AG08395 (cell line): ENCODE data around the gene ISLR.
"Not testable (repeated sequence)": the region's sequence is repeated elsewhere in the genome, so short reads cannot be mapped to it uniquely, and the experiment has no call there.

Source experiments
- DNase-seq: peaks from one replicate; pipeline ENCODE4 v3.0.0; 2012; ENCODE audit warnings: mixed read lengths, low spot score

Gene ISLR

DNA sequence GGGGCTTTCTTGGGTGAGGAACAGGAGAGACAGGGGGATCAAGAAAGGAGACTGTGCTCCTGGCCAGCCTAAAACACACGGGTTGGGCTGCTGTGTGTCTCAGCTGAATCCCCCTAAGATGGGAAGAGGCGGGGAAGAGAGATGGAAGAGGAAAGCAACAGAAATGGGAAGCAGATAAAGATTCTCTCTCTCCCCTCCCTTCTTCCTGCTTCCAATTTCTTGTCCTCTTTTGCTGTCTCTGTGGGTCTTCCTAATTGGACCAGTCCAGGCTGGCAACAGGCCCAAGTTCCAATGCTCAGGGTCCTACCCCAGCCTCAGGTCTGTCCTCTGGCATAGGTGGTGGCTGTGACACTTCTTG lies 36.0 kb upstream of the ISLR start:
- no peak for DNase-seq

DNA sequence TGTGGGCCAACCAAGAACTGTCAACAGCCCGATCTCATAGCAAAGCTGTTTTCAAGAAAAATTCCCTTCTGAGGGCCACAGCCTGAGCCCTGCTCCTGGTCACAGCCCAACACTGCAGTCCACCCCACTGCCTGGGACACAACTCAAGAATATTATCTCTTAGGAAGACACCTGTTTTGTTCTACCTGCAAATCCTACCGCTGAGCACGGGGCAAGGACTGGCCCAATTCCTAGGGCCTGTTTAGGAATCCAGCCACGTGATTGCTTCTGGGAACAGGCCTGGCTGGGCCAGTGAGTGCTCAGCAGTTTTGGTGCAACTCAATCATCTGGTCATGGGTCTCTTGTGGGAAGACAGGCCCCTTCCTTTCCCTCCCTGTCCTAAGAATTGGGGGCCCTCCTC lies 34.9 kb upstream of the ISLR start:
- DNase-seq = no peak

- no peak for DNase-seq
Measured at GRCh38 chr15:74141591-74141990, 31.9 kb upstream of the ISLR start.

DNA sequence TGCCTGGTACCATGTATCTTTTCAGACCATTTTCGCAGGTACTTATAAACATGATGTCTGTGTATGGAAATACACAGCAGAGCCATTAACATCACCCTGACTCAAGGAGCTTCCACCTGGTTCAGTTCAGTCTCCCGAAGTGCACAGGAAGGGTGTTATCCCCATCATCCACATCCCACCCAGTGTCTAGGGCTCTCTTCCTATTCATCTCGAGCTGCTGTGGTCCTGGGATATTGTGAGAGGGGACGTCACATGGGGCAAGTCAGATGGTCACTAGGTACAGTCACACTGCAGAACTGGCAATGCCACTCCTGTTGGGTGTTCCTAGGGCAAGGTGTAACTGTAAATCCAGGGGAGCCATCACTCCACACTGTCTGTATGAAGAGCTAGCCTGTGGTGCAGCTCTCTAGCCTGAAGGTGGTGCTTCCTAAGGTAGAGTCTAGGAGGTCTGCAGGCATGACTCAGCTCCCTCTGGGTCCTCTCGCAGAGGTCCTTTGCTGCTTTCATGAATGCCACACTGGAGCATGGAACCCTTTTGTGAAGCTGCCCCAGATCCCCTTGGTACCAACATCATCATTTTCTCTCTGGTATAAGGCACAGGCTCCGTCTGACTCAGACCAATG lies 29.2 kb upstream of the ISLR start:
- no peak for DNase-seq

GRCh38 chr15:74146277-74146800 lies 27.2 kb upstream of the ISLR start:
- no peak for DNase-seq

DNA sequence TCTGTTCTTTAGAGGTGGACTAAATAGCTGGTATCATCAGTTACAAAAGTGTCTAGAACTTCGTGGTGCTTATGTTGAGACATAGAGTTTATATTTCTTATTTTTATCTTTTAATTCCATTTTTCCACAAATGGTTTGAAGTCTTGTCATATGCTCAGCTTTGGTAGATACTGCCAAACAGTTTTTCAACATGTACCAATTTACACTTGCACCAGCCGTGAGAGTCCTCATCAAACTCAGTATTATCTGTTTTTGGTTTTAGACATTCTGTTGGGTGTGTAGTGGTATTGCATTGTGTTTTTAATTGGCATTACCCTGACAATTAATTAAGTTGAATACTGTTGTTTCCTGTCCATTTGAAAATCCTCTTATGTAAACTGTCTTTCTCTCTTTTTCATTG lies 26.5 kb upstream of the ISLR start:
- DNase-seq = no peak

DNA sequence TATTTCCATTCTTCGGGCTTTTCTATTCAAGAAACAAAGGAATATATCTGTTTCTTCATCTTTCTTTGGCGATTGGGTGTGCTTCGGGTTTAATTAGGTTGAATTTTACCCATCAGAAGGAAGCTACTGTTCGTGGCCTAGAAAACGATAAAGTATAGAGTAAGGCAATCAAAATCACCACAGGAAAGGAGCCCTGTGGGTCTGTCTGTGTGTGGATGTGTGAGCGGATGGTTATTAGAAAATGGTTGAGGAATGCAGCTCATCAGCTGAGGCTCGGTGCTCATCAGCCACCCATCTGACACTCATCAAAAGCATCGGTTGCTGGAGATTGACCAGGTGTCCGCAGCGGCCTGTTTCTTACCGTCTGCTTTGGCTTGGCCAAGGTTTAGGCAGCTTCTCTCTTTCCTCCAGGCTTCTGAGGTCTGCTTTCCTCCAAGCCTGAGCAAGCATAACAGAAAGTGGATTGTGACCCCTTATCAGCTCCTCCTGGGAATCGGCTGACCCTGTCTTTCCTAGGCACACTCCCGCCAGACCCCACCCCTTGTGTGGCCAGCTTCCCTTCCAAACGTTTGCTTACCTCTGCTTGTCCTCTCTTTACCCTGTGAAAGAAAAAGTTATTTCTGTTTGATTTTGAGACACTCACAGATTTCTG lies 17.6 kb upstream of the ISLR start:
- no peak for DNase-seq

DNA sequence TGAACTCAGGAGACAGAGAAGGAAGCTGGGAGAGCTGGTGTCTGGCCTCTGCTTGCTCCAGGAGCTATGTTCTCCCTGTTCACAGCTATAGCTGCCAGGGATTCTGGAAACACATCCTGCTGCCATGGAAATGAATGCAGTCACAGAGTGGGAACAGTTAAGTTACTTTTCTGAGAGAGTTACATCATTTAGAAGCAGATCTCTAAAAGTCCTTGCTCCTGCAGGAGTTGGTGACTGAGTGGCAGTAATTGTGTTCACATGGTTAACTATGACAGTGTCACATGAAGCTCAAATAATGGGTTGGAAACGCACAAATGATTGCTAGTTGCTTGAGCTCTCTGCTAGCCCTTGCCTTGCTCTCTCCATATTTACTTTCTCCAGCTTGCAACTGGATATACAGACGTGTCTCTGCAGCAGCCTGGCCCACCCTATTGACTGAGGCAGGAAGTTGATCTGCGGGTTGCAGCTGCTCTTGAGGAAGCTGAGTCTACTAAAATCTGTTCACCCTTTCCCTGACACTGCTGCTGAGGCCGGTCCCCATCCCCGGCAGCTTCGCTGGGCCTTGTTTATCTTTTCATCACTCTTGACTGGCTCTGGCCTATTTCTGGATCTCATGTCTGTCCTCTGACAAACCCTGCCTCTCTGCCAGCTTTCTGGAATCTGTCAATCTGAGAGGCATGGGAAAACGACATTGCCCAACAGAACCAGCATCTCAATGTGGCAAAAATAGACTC lies 16.7 kb upstream of the ISLR start:
- DNase-seq = peak; percentile 40

- no peak for DNase-seq
Measured at GRCh38 chr15:74157868-74158827, 15.4 kb upstream of the ISLR start.

- no peak for DNase-seq
Measured at GRCh38 chr15:74158855-74159650, 14.5 kb upstream of the ISLR start.

DNA sequence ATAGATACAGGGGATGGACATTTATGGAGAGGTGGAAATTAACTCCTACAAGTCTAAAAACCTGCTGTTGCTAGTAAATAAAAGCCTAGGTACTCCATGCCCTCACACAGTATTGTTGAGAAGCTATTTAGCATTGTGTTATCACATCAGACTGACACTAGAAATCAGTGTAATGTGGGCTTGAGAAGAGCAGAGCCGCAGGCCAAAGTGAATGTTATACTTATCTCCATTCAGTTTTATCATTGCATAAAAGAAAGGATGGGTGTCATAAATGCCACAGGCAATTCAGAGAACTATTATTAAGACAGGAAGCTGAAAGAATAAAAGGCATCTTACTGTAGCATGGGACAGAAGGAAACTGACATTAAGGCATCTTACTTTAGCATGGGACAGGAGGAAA lies 13.7 kb upstream of the ISLR start:
- DNase-seq = no peak

GRCh38 chr15:74160390-74160789 lies 13.1 kb upstream of the ISLR start:
- not testable (repeated sequence) for DNase-seq

GRCh38 chr15:74162195-74162536 lies 11.3 kb upstream of the ISLR start:
- DNase-seq = not testable (repeated sequence)

DNA sequence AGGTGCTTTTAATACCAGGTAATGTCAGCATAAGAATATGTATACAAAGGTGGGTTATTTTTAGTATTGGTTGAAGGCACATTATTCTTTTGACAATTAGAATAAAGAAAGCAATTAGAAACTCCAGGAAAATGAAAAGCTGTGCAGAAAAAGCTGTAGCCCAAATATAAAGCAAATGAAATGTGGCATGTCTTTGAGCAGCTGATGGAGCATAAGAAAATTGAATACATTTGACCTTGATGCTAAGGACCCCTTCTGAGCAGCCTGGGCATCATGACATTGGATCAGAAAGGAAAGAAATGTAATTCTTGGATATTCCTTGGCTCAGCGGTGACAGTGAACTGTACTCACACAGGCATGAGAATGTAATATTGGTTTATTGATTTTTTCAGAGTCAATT lies 8.0 kb upstream of the ISLR start:
- DNase-seq = no peak

DNA sequence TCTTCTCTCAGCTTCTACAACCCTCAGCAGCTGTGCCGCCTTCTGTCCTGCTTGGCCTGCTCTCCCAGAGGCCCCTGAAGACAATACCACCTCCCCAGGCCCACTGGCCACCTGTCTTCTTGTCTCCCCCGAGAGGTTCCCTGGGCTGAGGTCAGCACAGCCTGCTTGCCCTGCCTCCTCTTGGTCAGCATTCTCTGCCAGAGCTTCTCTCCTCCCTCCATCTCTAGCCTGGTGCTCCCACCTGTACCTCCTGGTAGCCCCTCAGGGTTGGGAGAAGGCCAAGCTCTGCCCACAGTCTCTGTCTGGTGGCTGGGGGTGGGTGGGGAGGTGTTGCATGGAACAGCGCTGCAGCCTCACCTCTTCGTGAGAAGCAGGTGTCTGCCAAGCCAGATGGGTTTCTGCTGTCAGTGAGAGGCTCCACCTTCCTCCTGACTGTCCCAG lies 5.6 kb upstream of the ISLR start:
- no peak for DNase-seq

DNA sequence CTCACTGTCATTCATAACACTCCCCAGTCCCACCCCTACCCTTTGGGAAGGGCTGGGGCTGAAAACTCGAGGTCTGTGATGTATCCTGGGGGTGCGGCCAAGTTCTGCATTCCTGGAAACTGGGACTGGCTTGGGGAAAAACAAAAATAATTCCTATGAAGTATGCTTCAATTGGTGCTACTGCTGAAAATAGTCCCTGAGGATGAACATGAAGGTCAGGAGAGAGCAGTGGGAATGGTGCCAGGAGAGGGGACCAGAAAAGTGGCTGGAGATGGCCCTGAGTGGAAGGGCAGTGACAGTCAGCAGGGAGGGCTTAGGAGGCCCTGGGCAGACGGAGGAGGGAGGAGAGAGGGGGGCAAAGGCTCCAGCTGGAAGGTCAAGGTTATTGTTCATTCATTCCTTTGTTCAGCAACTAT lies 4.8 kb upstream of the ISLR start:
- DNase-seq = no peak

DNA sequence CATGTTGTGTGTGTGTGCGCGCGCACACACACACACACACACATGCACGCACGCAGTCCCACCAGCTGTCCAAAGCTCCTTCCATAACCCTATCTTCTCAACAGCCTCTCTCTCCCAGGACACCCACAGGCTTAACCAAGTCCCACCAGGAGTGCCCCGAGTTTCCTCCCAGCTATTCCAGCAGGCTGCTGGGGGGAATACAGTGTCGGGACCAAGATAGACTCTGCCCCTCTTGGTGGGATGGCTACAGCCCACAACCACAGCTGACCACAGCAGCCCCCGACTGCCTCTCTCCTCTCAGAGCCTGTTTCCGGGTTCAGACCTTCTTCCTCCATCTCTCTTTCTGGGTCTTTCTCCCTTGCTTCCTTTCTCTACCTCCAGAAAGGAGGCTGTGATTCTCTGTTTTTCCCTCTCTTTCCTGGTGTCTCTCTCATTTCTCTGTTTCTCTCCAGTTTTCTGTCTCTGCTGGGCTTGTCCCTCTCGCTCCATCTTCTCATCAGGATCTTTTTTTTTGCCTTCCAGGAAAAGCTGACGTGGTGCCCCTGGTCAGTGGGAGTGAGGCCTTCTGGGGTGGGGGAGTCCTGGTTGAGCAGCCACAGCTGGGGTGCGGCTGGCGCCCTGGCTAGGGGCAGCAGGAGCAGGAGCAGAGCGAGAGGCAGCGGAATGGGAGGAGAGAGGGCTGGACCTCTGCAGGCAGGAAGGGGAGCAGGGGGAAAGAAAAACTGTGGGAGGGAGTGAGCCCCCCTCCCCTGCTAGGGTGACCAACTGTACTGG lies 3.3 kb upstream of the ISLR start:
- DNase-seq = no peak

DNA sequence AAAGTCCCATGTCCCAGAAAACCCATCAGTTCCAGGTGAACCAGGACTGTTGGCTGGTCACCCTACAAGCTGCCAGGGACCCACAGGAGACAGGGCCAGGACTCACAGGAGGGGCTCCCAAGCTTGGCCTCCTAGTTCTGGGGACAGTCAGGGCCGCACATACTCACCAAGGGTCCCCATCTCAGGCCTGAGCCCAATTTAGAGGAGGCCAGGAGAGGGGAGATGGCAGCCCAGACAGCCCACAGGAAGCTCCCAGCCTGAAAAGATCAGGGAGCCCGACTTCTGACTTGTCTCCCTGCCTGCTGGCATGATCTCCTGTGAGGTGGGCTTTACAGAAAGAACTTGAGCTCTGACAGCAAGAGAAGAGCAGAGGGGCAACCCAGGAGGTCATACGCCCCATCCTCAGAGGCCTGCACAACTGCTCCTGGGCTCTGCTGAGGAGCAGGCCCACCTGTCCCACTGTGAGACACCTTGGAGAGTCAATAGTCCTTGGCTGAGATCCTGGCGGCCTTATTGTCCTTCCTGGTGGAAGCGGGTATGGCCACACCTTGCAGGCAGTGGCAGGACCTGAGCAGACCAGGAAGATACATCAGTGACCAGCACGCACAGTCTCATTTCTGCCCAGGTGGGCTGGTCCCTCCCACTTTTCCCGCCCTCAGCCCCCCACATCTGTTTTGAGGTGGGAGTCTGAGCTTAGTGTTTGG lies 2.5 kb upstream of the ISLR start:
- no peak for DNase-seq

- DNase-seq = no peak
Measured at GRCh38 chr15:74171965-74172541, 1.5 kb upstream of the ISLR start.
